ENCODE data around the gene CCDC13. TPM values are rescaled to one million over a fixed set of nuclear protein-coding genes. Genes with fewer than 3 reads are reported as not detected.

The CCDC13 gene
- total and polyA plus RNA-seq, 2 of the 13 experiments (the other 11 are each of a cell fraction or from before 2014, with no cell fraction given): 0.22 to 0.51 TPM

GRCh38 chr3:42804831-42805132, 31.7 kb upstream of the CCDC13 start:
- no peaks in the 10 kb centered on the region for H3K9me3 ChIP-seq (ENCODE audit: low read length)
- BruUV-seq (replicated peaks): TSS peak; percentile 97
- H3K79me2 ChIP-seq (ENCODE audit: insufficient read depth, low read length): peaks cover 45% of the 10 kb centered on the region
- 0 out of 2 replicates have a peak, but pooled peaks cover 3% of the 10 kb centered on the region for H4K20me1 ChIP-seq (ENCODE audit: insufficient read depth, low read length)
- ChIA-PET CTCF (ENCODE audit: low intra/inter-chr PET ratio, low total read pairs) (no interaction called here), POLR2A (interaction anchor here (0.7 to 5.0 kb wide), 32 partner anchors 10 to 214 kb away, joined by 3 to 105 read pairs (median 8); partner anchors contain the start of genes CYP8B1 and SS18L2)
- DNase-seq (ENCODE audit: low spot score) (no peak), ATAC-seq (peak; percentile 40), FAIRE-seq (no peak)
- in situ Hi-C loops (cut with HindIII; ENCODE audit: extremely low pct_ligation_motif_present, low pct_unique_long_range_greater_than_20kb): no loop called here
- peak overlapping the region; percentile 92 for H3K4me2 ChIP-seq (ENCODE audit: low read depth, low read length)
- WGBS (ENCODE audit: low lambda C conversion rate): 0% methylated on average over 10 of the region's 13 CpGs
- peak overlapping the region; percentile 93 for H3K27ac ChIP-seq (ENCODE audit: extremely low read length, insufficient read depth, low read length)
- peak overlapping the region; percentile 87 to 98 (median 92) for H3K4me3 ChIP-seq (replicated peaks in 1 of 3; ENCODE audit: insufficient read depth in 1 of 3, low read depth in 2 of 3, low read length in 3 of 3)
- intact Hi-C loops (cut with micrococcal nuclease; ENCODE audit: unreplicated experiment): loop anchor here (1.0 kb wide), 2 partner anchors 25 to 51 kb away; no protein-coding TSS in a partner anchor
- peaks cover 0 to 8% of the 10 kb centered on the region in 2 experiments; a peak in 1 of 5 replicates for H3K36me3 ChIP-seq (replicated peaks in 1 of 2; ENCODE audit: control insufficient read depth in 1 of 2, insufficient read depth in 2 of 2, low read length in 2 of 2)
- H3K9ac ChIP-seq (ENCODE audit: insufficient read depth, low read depth, low read length): peak overlapping the region; percentile 97
- H2AFZ ChIP-seq (ENCODE audit: low read length): no peak overlapping the region
- peaks cover 62% of the 10 kb centered on the region for H3K4me1 ChIP-seq (ENCODE audit: insufficient read depth, low read length)
- no peaks in the 10 kb centered on the region; a peak in 1 of 5 replicates for H3K27me3 ChIP-seq (ENCODE audit: control insufficient read depth in 1 of 2, insufficient read depth in 2 of 2, low read length in 2 of 2)
- TF ChIP-seq AKNA (CRISPR knock-in tag; IDR thresholded peaks at IDR 0.05; ENCODE audit: borderline replicate concordance): 0 out of 2 replicates have a peak, but pooled peaks have one; percentile 1
- TF ChIP-seq ZNF564 (CRISPR knock-in tag; IDR thresholded peaks at IDR 0.05): peak; percentile 66; the same call in 1 of the 2 replicates
- TF ChIP-seq, protein P1, sequence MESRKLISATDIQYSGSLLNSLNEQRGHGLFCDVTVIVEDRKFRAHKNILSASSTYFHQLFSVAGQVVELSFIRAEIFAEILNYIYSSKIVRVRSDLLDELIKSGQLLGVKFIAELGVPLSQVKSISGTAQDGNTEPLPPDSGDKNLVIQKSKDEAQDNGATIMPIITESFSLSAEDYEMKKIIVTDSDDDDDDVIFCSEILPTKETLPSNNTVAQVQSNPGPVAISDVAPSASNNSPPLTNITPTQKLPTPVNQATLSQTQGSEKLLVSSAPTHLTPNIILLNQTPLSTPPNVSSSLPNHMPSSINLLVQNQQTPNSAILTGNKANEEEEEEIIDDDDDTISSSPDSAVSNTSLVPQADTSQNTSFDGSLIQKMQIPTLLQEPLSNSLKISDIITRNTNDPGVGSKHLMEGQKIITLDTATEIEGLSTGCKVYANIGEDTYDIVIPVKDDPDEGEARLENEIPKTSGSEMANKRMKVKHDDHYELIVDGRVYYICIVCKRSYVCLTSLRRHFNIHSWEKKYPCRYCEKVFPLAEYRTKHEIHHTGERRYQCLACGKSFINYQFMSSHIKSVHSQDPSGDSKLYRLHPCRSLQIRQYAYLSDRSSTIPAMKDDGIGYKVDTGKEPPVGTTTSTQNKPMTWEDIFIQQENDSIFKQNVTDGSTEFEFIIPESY (CRISPR knock-in tag; IDR thresholded peaks at IDR 0.05): no peak
- TF ChIP-seq, protein P2, sequence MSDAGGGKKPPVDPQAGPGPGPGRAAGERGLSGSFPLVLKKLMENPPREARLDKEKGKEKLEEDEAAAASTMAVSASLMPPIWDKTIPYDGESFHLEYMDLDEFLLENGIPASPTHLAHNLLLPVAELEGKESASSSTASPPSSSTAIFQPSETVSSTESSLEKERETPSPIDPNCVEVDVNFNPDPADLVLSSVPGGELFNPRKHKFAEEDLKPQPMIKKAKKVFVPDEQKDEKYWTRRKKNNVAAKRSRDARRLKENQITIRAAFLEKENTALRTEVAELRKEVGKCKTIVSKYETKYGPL (CRISPR knock-in tag; IDR thresholded peaks at IDR 0.05): 0 out of 2 replicates have a peak, but pooled peaks have one; percentile 13
- peak; percentile 3; the same call in 1 of the 2 replicates for TF ChIP-seq FOSL1 (CRISPR knock-in tag; IDR thresholded peaks at IDR 0.05; ENCODE audit: borderline replicate concordance)
- TF ChIP-seq PAX8 (CRISPR knock-in tag; IDR thresholded peaks at IDR 0.05; ENCODE audit: borderline replicate concordance): 0 out of 2 replicates have a peak, but pooled peaks have one; percentile 34
- TF ChIP-seq ZNF234 (CRISPR knock-in tag; conservative IDR thresholded peaks at IDR 0.05): 0 out of 2 replicates have a peak, but pooled peaks have one; percentile 11
- TF ChIP-seq ZNF446 (CRISPR knock-in tag; IDR thresholded peaks at IDR 0.05): 0 out of 2 replicates have a peak, but pooled peaks have one; percentile 21
- TF ChIP-seq RNF219 (CRISPR knock-in tag; IDR thresholded peaks at IDR 0.05): 0 out of 2 replicates have a peak, but pooled peaks have one; percentile 18
- TF ChIP-seq ZNF430 (CRISPR knock-in tag; IDR thresholded peaks at IDR 0.05): no peak; the same call in 1 of the 2 replicates
- TF ChIP-seq ZNF761 (CRISPR knock-in tag; conservative IDR thresholded peaks at IDR 0.05): no peak

Data from HepG2 (cell line).